Heart left ventricle (tissue), 13 donors: ENCODE measurements around the gene ETAA1.

ENCODE experiments used
- POLR2A ChIP-seq, 2 donors: fragments of 450-650 bp; IDR thresholded peaks; one replicate each; pipeline ENCODE4 v1.6.1; 2017; ENCODE audit warnings: antibody characterized with exemption in 2 of 2, mild to moderate bottlenecking in 2 of 2, moderate library complexity in 2 of 2
- TF ChIP-seq, protein P1 (sequence below), 12 donors: fragments of 200-600 bp; sonication (generic) in 4 of 12; IDR thresholded peaks; one replicate each; pipeline versions ENCODE4 v1.5.0 to v1.8.0; 2018 to 2022; ENCODE audit warnings: antibody characterized with exemption in 12 of 12, mild to moderate bottlenecking in 5 of 12
- donor health status: ischemic (EF 13 %, LVEDD 7.1; RV severe dilation, severe dysfunction).
- donor health status: DM: no; HTN: yes; CAD: no.
- donor health status: DM: no; HTN: no; CAD: no.
- donor health status: ischemic (EF 25% LVEDD 6.9; RV normal size, moderate dysfunction).
- donor health status: ischemic (EF 25% LVEDD 5.7; RV mildly dilated, moderate dysfunction).
- donor health status: ischemic (EF 35%, LVEDD 5.7; RV mildly dilated, moderate dysfunction).
- donor health status: nonischemic (EF 11% LVEDD 7.7; RV severe dilation, severe dysfunction).
- donor health status: DM: yes; HTN: yes; CAD: no.
- donor health status: PGD.
- donor health status: ischemic (EF 29% LVEDD 5.4; RV normal size, mild dysfunction).
- donor health status: nonischemic (EF 23%, LVEDD 6.1; RV moderate dilation, normal function).

- TF ChIP-seq, protein P1, sequence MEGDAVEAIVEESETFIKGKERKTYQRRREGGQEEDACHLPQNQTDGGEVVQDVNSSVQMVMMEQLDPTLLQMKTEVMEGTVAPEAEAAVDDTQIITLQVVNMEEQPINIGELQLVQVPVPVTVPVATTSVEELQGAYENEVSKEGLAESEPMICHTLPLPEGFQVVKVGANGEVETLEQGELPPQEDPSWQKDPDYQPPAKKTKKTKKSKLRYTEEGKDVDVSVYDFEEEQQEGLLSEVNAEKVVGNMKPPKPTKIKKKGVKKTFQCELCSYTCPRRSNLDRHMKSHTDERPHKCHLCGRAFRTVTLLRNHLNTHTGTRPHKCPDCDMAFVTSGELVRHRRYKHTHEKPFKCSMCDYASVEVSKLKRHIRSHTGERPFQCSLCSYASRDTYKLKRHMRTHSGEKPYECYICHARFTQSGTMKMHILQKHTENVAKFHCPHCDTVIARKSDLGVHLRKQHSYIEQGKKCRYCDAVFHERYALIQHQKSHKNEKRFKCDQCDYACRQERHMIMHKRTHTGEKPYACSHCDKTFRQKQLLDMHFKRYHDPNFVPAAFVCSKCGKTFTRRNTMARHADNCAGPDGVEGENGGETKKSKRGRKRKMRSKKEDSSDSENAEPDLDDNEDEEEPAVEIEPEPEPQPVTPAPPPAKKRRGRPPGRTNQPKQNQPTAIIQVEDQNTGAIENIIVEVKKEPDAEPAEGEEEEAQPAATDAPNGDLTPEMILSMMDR (IDR thresholded peaks at IDR 0.05): no peak
- no peak for TF ChIP-seq POLR2A (IDR thresholded peaks at IDR 0.05)
Observed at GRCh38 chr2:67457699-67458098, 60.6 kb downstream of the ETAA1 start.
